ENCODE measurements around the gene STARD3. TPM values are rescaled to one million over a fixed set of nuclear protein-coding genes. Genes with fewer than 3 reads are reported as not detected.

STARD3 gene
- polyA plus RNA-seq, 1 experiment, result 43.3 TPM

- CTCF ChIA-PET, result interaction anchor here (0.6 to 1.1 kb wide), 3 partner anchors 26 to 51 kb away, joined by 3 to 4 read pairs (median 4); no protein-coding TSS in a partner anchor
- no peak overlapping the region for H3K4me3 ChIP-seq (ENCODE audit: low read depth, low read length)
- no peaks in the 10 kb centered on the region; the same call in 1 of the 2 replicates for H3K9me3 ChIP-seq (ENCODE audit: control insufficient read depth, insufficient read depth, low read length)
- no peak for TF ChIP-seq CTCF (IDR thresholded peaks at IDR 0.05; ENCODE audit: low read depth, low read length)
- DNase-seq (ENCODE audit: low read depth, low spot score), result no peak
- POLR2A ChIA-PET, result no interaction called here
- H3K27me3 ChIP-seq (ENCODE audit: control insufficient read depth, insufficient read depth, low read length), result peaks cover 74% of the 10 kb centered on the region
- no peak overlapping the region for H3K27ac ChIP-seq (ENCODE audit: low read depth, low read length)
These were observed 40.9 kb upstream of the STARD3 start for GRCh38 chr17:39595928-39596510.

DNA sequence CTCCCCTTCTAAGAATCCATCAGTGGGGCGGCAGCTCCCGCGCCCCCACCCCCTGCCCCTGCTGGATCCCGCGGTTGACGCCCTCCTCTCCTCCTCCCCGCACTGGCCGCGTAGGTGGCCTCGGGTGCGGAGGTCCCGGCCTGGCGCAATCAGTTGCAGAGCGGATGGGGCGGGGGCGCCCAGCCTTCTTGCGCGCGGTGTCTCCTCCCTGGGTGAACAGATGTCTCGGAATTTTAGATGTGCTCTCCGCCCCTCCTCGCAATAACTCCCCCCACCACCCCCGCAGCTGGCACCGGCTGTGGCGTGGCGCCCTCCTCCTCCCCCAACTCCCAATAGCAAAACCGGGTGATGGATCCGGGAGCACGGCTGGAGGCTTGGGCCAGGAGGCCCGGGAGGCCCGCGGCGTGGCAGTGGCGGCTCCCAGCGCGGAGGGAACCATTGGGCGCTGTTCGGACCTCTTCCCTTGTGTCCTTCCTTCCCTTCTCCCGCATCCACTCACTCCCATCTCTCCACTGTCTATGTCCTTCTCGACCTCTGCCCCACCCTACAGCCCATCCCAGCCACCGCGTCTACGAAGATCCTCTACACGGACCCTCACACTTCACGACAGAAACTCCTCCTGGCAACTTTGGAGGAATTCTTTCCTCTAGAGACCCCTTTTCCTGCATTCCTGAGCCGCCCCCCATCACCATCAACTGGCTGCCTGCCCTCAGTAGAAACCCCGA lies 40.2 kb upstream of the STARD3 start:
- no peak for DNase-seq (ENCODE audit: low read depth, low spot score)
- Histone ChIP-seq H3K27me3 (ENCODE audit: control insufficient read depth, insufficient read depth, low read length) (peaks cover 78% of the 10 kb centered on the region), H3K27ac (ENCODE audit: low read depth, low read length) (no peak overlapping the region), H3K9me3 (ENCODE audit: control insufficient read depth, insufficient read depth, low read length) (no peaks in the 10 kb centered on the region; the same call in 1 of the 2 replicates), H3K4me3 (ENCODE audit: low read depth, low read length) (no peak overlapping the region)
- ChIA-PET CTCF (interaction anchor here (0.6 to 1.1 kb wide), 3 partner anchors 25 to 52 kb away, joined by 3 to 4 read pairs (median 4); no protein-coding TSS in a partner anchor), POLR2A (no interaction called here)
- no peak for TF ChIP-seq CTCF (IDR thresholded peaks at IDR 0.05; ENCODE audit: low read depth, low read length)

DNA sequence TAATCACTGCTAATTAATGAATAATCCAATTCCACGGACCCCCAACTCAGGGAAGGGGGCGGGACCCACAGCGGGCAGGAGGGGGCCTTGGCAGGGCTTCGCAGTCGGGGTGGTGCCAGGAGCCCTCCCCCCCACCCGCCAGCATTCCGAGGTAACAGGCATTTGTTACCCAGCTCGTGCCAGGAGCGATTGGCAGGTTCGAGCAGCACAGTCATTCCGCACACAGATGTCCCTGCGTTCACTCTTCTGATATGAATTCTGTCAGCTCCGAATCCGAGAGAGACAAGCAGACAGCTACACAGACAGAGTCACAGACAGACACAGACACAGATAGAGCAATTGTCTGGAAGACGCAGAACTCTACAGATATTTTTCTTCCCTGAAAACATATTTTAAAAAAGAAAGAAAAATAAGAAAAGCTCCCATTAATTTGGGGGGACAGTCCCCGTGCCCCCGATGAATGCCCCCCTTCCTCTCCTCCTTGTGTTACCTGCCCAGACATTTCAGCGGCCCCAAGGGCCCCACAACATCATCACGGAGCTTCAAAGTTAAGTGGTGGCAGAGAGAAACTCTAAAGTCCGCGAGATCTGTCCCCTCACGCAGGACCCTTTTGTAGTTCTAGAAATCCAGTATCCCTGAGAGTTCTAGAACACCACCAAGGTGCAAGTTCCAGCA lies 39.4 kb upstream of the STARD3 start:
- Histone ChIP-seq H3K4me3 (ENCODE audit: low read depth, low read length) (no peak overlapping the region), H3K27me3 (ENCODE audit: control insufficient read depth, insufficient read depth, low read length) (peaks cover 84% of the 10 kb centered on the region), H3K27ac (ENCODE audit: low read depth, low read length) (no peak overlapping the region), H3K9me3 (ENCODE audit: control insufficient read depth, insufficient read depth, low read length) (no peaks in the 10 kb centered on the region; the same call in 1 of the 2 replicates)
- POLR2A ChIA-PET, result no interaction called here
- CTCF ChIA-PET, result interaction anchor here (1.3 kb wide), 1 partner anchor 22 kb away, joined by 4 read pairs; no protein-coding TSS in a partner anchor
- TF ChIP-seq CTCF (IDR thresholded peaks at IDR 0.05; ENCODE audit: low read depth, low read length), result no peak
- DNase-seq (ENCODE audit: low read depth, low spot score), result no peak

DNA sequence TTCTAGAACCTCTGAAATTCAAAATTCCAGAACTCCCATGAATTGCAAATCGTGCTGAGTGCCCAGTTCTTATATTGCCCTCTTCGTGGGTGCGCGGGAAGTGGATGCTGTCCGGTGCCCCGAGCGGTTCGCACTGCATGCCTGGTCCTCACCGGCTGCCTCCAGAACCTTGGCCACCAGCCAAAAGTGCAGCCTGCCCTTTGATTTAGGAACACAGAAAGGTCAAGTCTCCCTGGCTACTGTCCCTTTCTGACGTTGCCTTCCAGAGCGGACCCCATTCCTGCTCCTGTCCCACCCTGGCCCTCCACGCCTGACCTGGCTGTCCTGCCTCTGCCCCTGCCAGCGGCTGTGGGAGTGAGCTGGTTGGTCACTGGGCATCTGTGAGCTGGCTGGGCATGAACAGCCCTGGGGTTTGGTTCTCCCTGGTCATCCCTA lies 38.9 kb upstream of the STARD3 start:
- CTCF ChIA-PET, result interaction anchor here (1.0 to 1.3 kb wide), 2 partner anchors 21 to 23 kb away, joined by 4 to 7 read pairs; no protein-coding TSS in a partner anchor
- TF ChIP-seq CTCF (IDR thresholded peaks at IDR 0.05; ENCODE audit: low read depth, low read length), result no peak
- no peak overlapping the region for H3K4me3 ChIP-seq (ENCODE audit: low read depth, low read length)
- no peak for DNase-seq (ENCODE audit: low read depth, low spot score)
- no peak overlapping the region for H3K27ac ChIP-seq (ENCODE audit: low read depth, low read length)
- POLR2A ChIA-PET, result no interaction called here
- H3K9me3 ChIP-seq (ENCODE audit: control insufficient read depth, insufficient read depth, low read length), result no peaks in the 10 kb centered on the region; the same call in 1 of the 2 replicates
- peaks cover 88% of the 10 kb centered on the region for H3K27me3 ChIP-seq (ENCODE audit: control insufficient read depth, insufficient read depth, low read length)

All from AG04450 (cell line).